ENCODE measurements around the gene ZNF354C.

The ZNF354C gene

DNA sequence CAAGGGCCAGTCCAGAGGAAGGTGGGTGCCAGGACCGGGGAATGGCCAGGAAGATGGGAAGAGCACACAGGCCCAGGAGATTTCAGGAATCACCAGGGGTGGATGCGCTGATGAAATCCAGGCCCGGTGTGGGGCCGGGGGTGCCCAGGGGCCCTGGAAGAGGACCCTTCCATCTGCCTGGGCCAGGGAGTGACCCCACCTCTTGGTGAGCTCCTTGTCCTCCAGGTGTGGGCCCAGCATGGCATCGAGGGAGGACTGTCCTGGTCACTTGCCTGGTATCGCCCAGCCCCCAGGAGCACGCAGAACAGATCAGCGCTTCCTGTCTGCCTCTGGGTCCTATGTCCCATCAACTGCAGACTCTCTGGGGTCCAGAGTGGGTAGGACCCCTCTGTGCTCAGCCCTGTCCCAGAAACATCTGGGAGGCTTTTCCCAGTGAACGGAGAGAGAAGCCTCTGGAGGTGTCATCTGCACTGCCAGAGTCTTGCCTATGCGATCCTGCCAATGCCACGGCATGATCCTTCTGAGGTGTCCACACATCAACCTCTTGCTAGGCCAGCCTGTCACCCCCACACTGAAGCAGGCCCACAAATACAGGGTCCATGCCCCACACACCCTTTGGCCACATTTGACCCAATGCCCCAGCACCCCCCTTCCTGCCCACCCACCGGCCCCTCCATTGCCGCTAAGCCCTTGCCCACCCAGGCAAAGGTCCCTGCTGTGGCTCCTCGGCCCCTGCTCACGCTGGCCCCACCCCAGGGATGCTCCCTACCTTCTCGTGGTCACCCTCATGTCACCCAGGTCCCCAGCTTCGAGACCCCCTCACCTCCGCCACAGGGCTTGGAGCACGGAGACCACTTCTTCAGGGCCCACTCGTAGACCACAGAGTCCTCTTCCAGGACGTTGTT, 67.2 kb downstream of the ZNF354C start:
- no peak for DNase-seq

DNA sequence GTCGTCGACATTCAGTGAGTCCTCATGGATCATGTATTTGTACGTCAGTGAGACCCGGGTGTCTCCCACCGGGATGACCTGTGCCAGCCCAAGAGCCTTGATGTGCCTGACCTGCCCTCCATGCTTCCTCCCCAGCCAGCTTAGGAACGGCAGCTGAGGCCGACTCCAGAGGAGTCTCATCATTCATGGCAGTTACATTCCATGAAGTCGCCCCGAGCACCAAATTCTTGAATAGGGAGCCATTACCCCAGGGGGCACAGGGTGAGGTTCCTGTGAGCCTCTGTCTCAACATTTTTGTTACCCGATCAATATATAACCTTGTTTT, 67.8 kb downstream of the ZNF354C start:
- DNase-seq = no peak

DNA sequence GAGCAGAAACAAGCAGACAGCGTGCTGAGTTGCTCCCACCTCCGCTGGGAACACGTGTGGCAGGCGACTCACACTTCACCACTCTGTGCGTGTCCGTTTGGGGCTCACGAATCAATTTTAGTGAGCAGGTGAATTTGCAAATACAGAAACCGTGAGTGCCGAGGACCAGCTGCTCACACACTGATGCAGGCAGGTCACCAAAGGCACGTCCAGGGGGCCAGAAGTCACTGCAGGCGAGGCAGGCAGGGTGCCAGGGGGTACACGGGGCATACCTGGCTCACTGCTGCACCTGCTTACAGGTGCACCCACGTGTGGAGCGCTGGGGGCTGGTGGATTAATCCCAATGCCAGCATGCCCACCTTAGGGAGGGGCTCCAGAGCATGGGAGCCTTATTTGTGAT, 68.8 kb downstream of the ZNF354C start:
- DNase-seq = no peak

DNA sequence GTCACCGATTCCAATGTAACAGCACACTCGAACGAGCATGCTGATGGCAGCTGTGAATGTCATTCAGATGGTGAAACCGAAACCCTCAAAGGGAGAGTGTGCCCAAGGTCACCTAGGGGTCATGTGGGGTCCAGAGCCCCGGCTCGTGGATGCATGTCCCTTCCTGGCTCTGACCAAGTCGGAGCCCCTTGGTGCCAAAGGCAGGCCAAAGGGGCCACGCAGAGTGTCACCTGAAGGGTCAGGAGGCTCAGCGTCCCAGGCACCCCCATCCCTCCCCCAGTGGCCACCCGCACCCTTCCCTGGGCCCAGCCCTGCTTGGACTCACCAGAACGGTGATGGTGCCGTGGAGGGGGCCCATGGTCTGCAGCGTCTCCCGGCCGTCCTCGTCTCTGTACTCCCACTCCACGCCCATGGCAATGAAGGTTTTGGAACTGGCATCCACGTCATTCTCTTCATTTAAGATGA, 69.5 kb downstream of the ZNF354C start:
- DNase-seq = no peak

DNA sequence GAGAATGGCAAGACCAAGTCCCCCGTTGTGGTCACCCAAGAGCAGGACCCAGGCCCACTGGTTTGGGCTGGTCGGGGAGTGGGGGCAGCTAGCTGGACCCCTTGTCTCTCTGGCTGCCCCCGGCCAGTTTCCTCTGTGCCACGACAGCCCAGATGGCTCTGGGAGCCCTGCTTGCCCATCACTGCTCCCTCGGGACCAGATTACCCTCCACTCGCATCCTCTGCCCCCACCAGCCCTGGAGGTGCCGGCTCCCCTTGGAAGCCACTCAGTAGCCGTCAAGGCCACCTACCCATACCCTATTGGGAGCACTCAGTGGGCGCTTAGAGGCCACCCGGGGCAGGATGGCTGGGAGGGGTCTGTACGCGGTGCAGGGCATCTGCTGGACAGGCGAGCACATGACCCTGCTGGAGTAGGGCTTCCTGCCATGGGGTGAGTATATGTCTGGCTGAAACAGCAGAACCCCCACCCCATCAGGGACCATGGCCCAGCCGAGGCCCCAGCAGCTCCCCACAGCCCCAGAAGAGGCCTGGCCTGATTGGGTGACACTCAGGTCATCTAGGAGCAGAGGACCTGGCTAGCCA, 70.0 kb downstream of the ZNF354C start:
- DNase-seq = no peak

DNA sequence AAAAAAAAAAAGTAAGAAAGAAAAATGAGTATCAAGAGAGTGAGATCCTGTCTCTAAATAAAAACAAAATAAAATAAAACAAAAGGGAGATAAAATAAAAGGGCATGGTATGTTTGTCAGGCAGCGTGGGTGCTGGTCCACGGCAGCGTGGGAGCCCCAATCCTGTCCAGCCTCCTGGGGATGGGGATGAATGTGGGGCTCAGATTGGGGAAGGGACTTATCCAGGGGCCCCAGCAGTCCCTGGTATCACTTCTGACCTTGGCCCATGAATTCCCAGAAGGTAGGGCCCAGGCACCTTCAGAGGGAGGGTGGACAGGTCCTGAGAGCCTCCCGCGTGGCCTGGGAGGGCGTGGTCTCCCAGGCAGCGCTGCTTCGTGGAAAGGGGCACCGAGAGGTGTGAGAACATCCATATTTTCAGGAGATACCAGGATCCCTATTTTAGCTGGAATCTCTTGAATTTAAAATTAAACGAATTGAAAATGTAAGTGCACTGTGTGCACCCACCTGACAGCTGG, 71.2 kb downstream of the ZNF354C start:
- no peak for DNase-seq

DNA sequence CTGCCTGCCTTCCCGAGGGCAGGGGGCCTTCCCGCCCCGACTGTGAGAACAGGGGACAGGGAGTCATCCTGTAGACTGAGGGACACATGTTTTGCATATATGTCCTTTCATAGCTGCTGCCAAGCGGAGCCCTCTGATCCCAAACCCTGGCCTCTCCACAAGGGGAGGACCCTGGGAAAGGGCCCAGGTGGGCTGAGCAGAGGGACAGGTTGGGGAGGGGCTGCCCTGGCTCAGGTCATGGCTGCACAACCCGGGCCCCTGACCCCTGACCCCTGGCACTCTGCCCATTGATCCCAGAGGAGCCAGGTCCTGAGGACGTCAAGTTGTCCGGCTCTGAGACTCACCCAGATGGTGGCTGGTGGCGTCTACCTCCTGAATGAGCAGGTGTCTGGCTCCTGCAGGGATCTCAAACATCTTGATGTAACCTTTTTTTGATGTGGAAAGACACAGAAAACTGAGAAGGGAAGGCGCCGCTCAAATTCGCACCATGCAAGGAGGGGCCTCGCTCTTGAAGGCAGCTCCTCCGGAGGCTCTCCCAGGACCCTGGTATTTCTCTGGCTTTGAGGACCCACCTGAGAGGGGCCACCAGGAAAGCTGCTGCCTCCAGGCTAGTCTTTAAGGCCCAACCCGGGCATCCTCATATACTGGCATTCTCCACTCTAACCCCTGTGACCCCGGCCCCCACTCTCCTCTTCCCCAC, 71.9 kb downstream of the ZNF354C start:
- no peak for DNase-seq

DNA sequence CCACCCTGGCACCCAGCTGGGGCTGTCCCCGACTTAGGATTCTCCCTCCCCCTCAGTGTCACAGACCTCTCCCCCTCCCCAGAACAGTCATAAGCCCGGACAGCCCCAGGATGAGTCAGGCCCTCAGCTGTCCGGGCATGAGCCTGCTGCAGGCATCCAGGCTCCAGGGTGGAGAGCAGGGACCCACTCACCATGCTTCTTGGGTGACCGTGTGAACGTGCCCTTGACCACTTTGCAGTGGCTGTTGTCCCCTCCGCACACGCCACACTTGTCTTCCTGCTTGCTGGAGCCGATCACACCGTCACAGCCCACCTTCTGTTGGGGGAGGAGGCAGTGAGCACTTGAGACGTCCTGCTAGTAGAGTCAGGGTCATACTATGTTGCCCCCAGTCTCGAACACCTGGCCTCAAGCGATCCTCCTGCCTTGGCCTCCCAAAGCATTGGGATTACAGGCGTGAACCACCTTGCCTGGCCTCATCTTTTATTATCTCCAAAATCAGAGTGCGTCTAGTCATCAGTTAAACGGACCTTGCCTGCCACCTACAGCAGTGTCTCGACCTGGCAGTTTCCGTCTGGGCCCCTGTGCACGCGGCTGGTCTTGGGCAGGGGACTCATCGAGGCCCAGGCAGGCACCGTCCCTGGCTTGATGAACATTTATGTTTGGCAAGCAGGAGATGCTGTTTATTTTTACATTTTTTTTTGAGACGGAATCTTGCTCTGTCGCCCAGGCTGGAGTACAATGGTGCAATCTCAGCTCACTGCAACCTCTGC, 72.6 kb downstream of the ZNF354C start:
- DNase-seq = no peak

Data from T-helper 2 cell (primary cell).